GM21825 (cell line): ENCODE results near the gene ITPKC.

Experiments
- ATAC-seq: cut with Tn5 transposase; IDR thresholded peaks from one replicate; pipeline ENCODE4 v1.9.1; 2021; ENCODE audit warnings: mild to moderate bottlenecking, moderate library complexity; ENCODE audit not compliant: unreplicated experiment

ITPKC gene

GRCh38 chr19:40739030-40739839, 22.3 kb downstream of the ITPKC start:
- no peak for ATAC-seq

GRCh38 chr19:40739871-40740703, 23.2 kb downstream of the ITPKC start:
- no peak for ATAC-seq

- ATAC-seq: no peak
These were observed 23.8 kb downstream of the ITPKC start for GRCh38 chr19:40740747-40741146.

GRCh38 chr19:40741527-40742390, 24.8 kb downstream of the ITPKC start:
- ATAC-seq: no peak

GRCh38 chr19:40742477-40742876, 25.6 kb downstream of the ITPKC start:
- no peak for ATAC-seq

- no peak for ATAC-seq
These were observed 26.0 kb downstream of the ITPKC start for GRCh38 chr19:40742886-40743285.

GRCh38 chr19:40743926-40744325, 27.0 kb downstream of the ITPKC start:
- ATAC-seq: no peak

- no peak for ATAC-seq
These were observed 27.9 kb downstream of the ITPKC start for GRCh38 chr19:40744554-40745401.

- ATAC-seq: no peak
These were observed 28.5 kb downstream of the ITPKC start for GRCh38 chr19:40745402-40745780.

- no peak for ATAC-seq
These were observed 30.6 kb downstream of the ITPKC start for GRCh38 chr19:40747536-40747935.

GRCh38 chr19:40750058-40750873, 33.4 kb downstream of the ITPKC start, which contains the start of gene ACTMAP:
ACTMAP (minus strand) TSS chr19:40750477; CDS start chr19:40749803, 674 bp downstream.
- peak; percentile 79 for ATAC-seq

GRCh38 chr19:40750874-40751537, 34.1 kb downstream of the ITPKC start, which contains the start of gene SNRPA:
SNRPA (plus strand) TSS chr19:40751203; CDS start chr19:40751409, 206 bp downstream.
- ATAC-seq: peak; percentile 65

GRCh38 chr19:40752257-40752781, 35.4 kb downstream of the ITPKC start:
- no peak for ATAC-seq

GRCh38 chr19:40754611-40755247, 37.8 kb downstream of the ITPKC start:
- no peak for ATAC-seq

- no peak for ATAC-seq
These were observed 38.3 kb downstream of the ITPKC start for GRCh38 chr19:40755248-40755624.

GRCh38 chr19:40755791-40756190, 38.9 kb downstream of the ITPKC start:
- ATAC-seq: no peak

- ATAC-seq: no peak
These were observed 39.7 kb downstream of the ITPKC start for GRCh38 chr19:40756502-40757110.
